ENCODE measurements around the gene GIMAP4. TPM values are rescaled to one million over a fixed set of nuclear protein-coding genes. Genes with fewer than 3 reads are reported as not detected.
"Not testable (repeated sequence)": the region's sequence is repeated elsewhere in the genome, so short reads cannot be mapped to it uniquely, and the experiment has no call there.

GIMAP4 gene
- total and polyA plus RNA-seq, 3 donors from 2014 or later, result 5.8 to 13.3 (median 6.2) TPM

- WGBS, 2 donors, result 67 to 73% methylated on average over 4 of the region's 4 CpGs
- Histone ChIP-seq H3K27ac (no peak overlapping the region), H3K36me3 (ENCODE audit: low read depth, missing control alignments) (no peaks in the 10 kb centered on the region), H3K9me3 (no peaks in the 10 kb centered on the region), H3K4me1 (no peaks in the 10 kb centered on the region), H3K27me3 (no peaks in the 10 kb centered on the region), H3K4me3 (no peak overlapping the region)
- intact Hi-C loops (cut with DNase I; ENCODE audit: low total_unique reads), result no loop called here
- no peak for DNase-seq
- no peak for TF ChIP-seq CTCF (IDR thresholded peaks at IDR 0.05)
- no peak for TF ChIP-seq POLR2A (IDR thresholded peaks at IDR 0.05)
Observed at GRCh38 chr7:150586068-150586784, 19.0 kb downstream of the GIMAP4 start.

GRCh38 chr7:150586785-150587152, 19.6 kb downstream of the GIMAP4 start:
- no peaks in the 10 kb centered on the region for H3K9me3 ChIP-seq
- no peak overlapping the region for H3K27ac ChIP-seq
- DNase-seq, result no peak
- H3K27me3 ChIP-seq, result no peaks in the 10 kb centered on the region
- intact Hi-C loops (cut with DNase I; ENCODE audit: low total_unique reads), result no loop called here
- no peaks in the 10 kb centered on the region for H3K4me1 ChIP-seq
- no peak for TF ChIP-seq CTCF (IDR thresholded peaks at IDR 0.05)
- no peaks in the 10 kb centered on the region for H3K36me3 ChIP-seq (ENCODE audit: low read depth, missing control alignments)
- H3K4me3 ChIP-seq, result no peak overlapping the region

GRCh38 chr7:150587551-150587950, 20.4 kb downstream of the GIMAP4 start:
- no peak overlapping the region for H3K4me3 ChIP-seq
- intact Hi-C loops (cut with DNase I; ENCODE audit: low total_unique reads), result no loop called here
- no peaks in the 10 kb centered on the region for H3K4me1 ChIP-seq
- H3K9me3 ChIP-seq, result no peaks in the 10 kb centered on the region
- H3K27me3 ChIP-seq, result no peaks in the 10 kb centered on the region
- no peaks in the 10 kb centered on the region for H3K36me3 ChIP-seq (ENCODE audit: low read depth, missing control alignments)
- 75 to 77% methylated on average over 1 of the region's 1 CpG for WGBS, 2 donors
- H3K27ac ChIP-seq, result no peak overlapping the region
- no peak for TF ChIP-seq CTCF (IDR thresholded peaks at IDR 0.05)
- TF ChIP-seq POLR2A (IDR thresholded peaks at IDR 0.05), result no peak
- DNase-seq, result no peak

- intact Hi-C loops (cut with DNase I; ENCODE audit: low total_unique reads), result no loop called here
- no peaks in the 10 kb centered on the region for H3K36me3 ChIP-seq (ENCODE audit: low read depth, missing control alignments)
- no peak overlapping the region for H3K4me3 ChIP-seq
- no peaks in the 10 kb centered on the region for H3K27me3 ChIP-seq
- no peaks in the 10 kb centered on the region for H3K9me3 ChIP-seq
- no peak for DNase-seq
- TF ChIP-seq POLR2A (IDR thresholded peaks at IDR 0.05) (no peak), CTCF (IDR thresholded peaks at IDR 0.05) (no peak)
- WGBS, 2 donors, result 86 to 100% methylated on average over 1 to 2 of the region's 2 CpGs
- H3K27ac ChIP-seq, result no peak overlapping the region
- no peaks in the 10 kb centered on the region for H3K4me1 ChIP-seq
Observed at GRCh38 chr7:150594805-150595204, 27.6 kb downstream of the GIMAP4 start.

- TF ChIP-seq CTCF (IDR thresholded peaks at IDR 0.05), result no peak
- no peaks in the 10 kb centered on the region for H3K36me3 ChIP-seq (ENCODE audit: low read depth, missing control alignments)
- H3K27me3 ChIP-seq, result no peaks in the 10 kb centered on the region
- 50 to 87% methylated on average over 2 of the region's 2 CpGs for WGBS, 2 donors
- H3K4me1 ChIP-seq, result no peaks in the 10 kb centered on the region
- H3K4me3 ChIP-seq, result no peak overlapping the region
- H3K9me3 ChIP-seq, result no peaks in the 10 kb centered on the region
- H3K27ac ChIP-seq, result no peak overlapping the region
- intact Hi-C loops (cut with DNase I; ENCODE audit: low total_unique reads), result no loop called here
- no peak for DNase-seq
Observed at GRCh38 chr7:150595361-150595760, 28.2 kb downstream of the GIMAP4 start.

GRCh38 chr7:150603600-150603999, 36.4 kb downstream of the GIMAP4 start:
- H3K27me3 ChIP-seq; H3K36me3 ChIP-seq (ENCODE audit: low read depth, missing control alignments); intact Hi-C loops (cut with DNase I; ENCODE audit: low total_unique reads); H3K4me3 ChIP-seq; DNase-seq; H3K27ac ChIP-seq; H3K4me1 ChIP-seq; H3K9me3 ChIP-seq: not testable (repeated sequence)
- WGBS, 2 donors, result 71 to 86% methylated on average over 2 of the region's 2 CpGs

Data from testis (tissue), 3 donors.